SK-N-SH (cell line): ENCODE data around the gene LDAH. TPM values are rescaled to one million over a fixed set of nuclear protein-coding genes. Genes with fewer than 3 reads are reported as not detected.

Experiments
- CTCF ChIA-PET: fragments of 300-600, 350-600 bp; formaldehyde crosslinking; extraction: SDS; loops from one replicate; lab custom pipeline; 2021; lab: Yijun Ruan, JAX
- POLR2A ChIA-PET: fragments of 350-600 bp; sonication (Branson Sonifier 250); formaldehyde crosslinking; extraction: SDS; loops from one replicate; lab custom pipeline; 2020; ENCODE audit warnings: antibody characterized with exemption, inconsistent platforms; lab: Yijun Ruan, JAX
- DNase-seq: peaks from one replicate; pipeline ENCODE4 v3.0.0; 2012
- H2AFZ ChIP-seq: fragments of 200-600 bp; sonication (generic); 2 replicates; pipeline ENCODE4 v1.8.1; 2016; ENCODE audit warnings: antibody characterized with exemption, mild to moderate bottlenecking, low read depth
- H3F3A ChIP-seq: fragments of 200-600 bp; sonication (generic); replicated peaks from 2 replicates; pipeline ENCODE3; 2016; ENCODE audit warnings: antibody characterized with exemption, mild to moderate bottlenecking; ENCODE audit not compliant: insufficient read depth
- H3K27ac ChIP-seq, 2 experiments: fragments of 200-500 bp in 1 of 2; fragments of 200-600 bp in 1 of 2; sonication (Bioruptor generic) in 1 of 2; sonication (generic), shearing (Covaris generic) in 1 of 2; 2 replicates each; pipeline versions ENCODE4 v1.5.1 to v1.6.1; 2014 to 2016; ENCODE audit warnings: low read depth in 2 of 2, inconsistent platforms in 1 of 2, low read length in 1 of 2, mild to moderate bottlenecking in 1 of 2, mixed read lengths in 1 of 2
- H3K27me3 ChIP-seq: fragments of 200-600 bp; sonication (generic), shearing (Covaris generic); 2 replicates; pipeline ENCODE4 v1.6.1; 2016; ENCODE audit warnings: mixed run types; ENCODE audit not compliant: insufficient read depth
- H3K36me3 ChIP-seq, 2 experiments: fragments of 200-500 bp in 1 of 2; fragments of 200-600 bp in 1 of 2; sonication (Bioruptor generic) in 1 of 2; sonication (generic) in 1 of 2; replicated peaks in 1 of 2; 2 replicates each; pipeline versions ENCODE3 to v1.5.1; 2014 to 2016; ENCODE audit warnings: low read length in 1 of 2, mild to moderate bottlenecking in 1 of 2; ENCODE audit not compliant: insufficient read depth in 2 of 2, control insufficient read depth in 1 of 2
- H3K4me1 ChIP-seq, 2 experiments: fragments of 200-500 bp in 1 of 2; fragments of 200-600 bp in 1 of 2; sonication (Bioruptor generic) in 1 of 2; sonication (generic), shearing (Covaris generic) in 1 of 2; 2 replicates each; pipeline versions ENCODE4 v1.5.1 to v1.6.1; 2014 to 2016; ENCODE audit warnings: low read depth in 1 of 2, low read length in 1 of 2, mixed run types in 1 of 2; ENCODE audit not compliant: insufficient read depth in 2 of 2, control insufficient read depth in 1 of 2
- H3K4me2 ChIP-seq: fragments of 200-600 bp; sonication (generic), shearing (Covaris generic); 2 replicates; pipeline ENCODE4 v1.6.1; 2017; ENCODE audit warnings: mixed run types
- H3K4me3 ChIP-seq, 2 experiments: fragments of 200-500 bp in 1 of 2; fragments of 200-600 bp in 1 of 2; sonication (Bioruptor generic) in 1 of 2; sonication (generic), shearing (Covaris generic) in 1 of 2; 2 replicates each; pipeline versions ENCODE4 v1.5.1 to v1.8.1; 2014 to 2016; ENCODE audit warnings: low read depth in 2 of 2, inconsistent platforms in 1 of 2, low read length in 1 of 2, mild to moderate bottlenecking in 1 of 2, mixed read lengths in 1 of 2, moderate library complexity in 1 of 2
- H3K79me2 ChIP-seq: fragments of 200-600 bp; sonication (generic); 2 replicates; pipeline ENCODE4 v1.8.1; 2017; ENCODE audit warnings: mild to moderate bottlenecking; ENCODE audit not compliant: insufficient read depth
- H3K9ac ChIP-seq: fragments of 200-600 bp; sonication (generic); 2 replicates; pipeline ENCODE4 v1.6.1; 2017; ENCODE audit warnings: mixed run types
- H3K9me2 ChIP-seq: fragments of 200-600 bp; sonication (generic); 2 replicates; pipeline ENCODE4 v1.6.1; 2017; ENCODE audit warnings: mixed run types
- H3K9me3 ChIP-seq: fragments of 200-600 bp; sonication (generic); 2 replicates; pipeline ENCODE4 v1.6.1; 2017; ENCODE audit warnings: mixed run types, mild to moderate bottlenecking, moderate library complexity
- H4K20me1 ChIP-seq: fragments of 200-600 bp; sonication (generic); 2 replicates; pipeline ENCODE4 v1.6.1; 2017; ENCODE audit warnings: mild to moderate bottlenecking, mixed run types; ENCODE audit not compliant: insufficient read depth
- CHD2 ChIP-seq: fragments of 150-350 bp; IDR thresholded peaks from 2 replicates; pipeline ENCODE4 v1.6.1; 2018; ENCODE audit warnings: low read length; ENCODE audit not compliant: partially characterized antibody
- ELF1 ChIP-seq: IDR thresholded peaks from 2 replicates; pipeline ENCODE4 v1.4.0; 2012
- EZH2phosphoT487 ChIP-seq: fragments of 200-600 bp; sonication (generic); IDR thresholded peaks from 2 replicates; pipeline ENCODE4 v1.6.1; 2017; ENCODE audit warnings: low read depth, mixed run types, mild to moderate bottlenecking, antibody characterized with exemption, moderate library complexity, borderline replicate concordance
- FOSL2 ChIP-seq: IDR thresholded peaks from 2 replicates; pipeline ENCODE4 v1.4.0; 2012; ENCODE audit warnings: low read depth, mild to moderate bottlenecking, moderate library complexity, borderline replicate concordance
- FOXJ3 ChIP-seq: sonication (generic); formaldehyde crosslinking; IDR thresholded peaks from 2 replicates; pipeline ENCODE4 v1.5.1; 2020; ENCODE audit warnings: mild to moderate bottlenecking, missing genetic modification reagents
- FOXM1 ChIP-seq: IDR thresholded peaks from 2 replicates; pipeline ENCODE4 v1.4.0; 2012; ENCODE audit warnings: low read depth, mild to moderate bottlenecking
- GATA2 ChIP-seq: sonication (generic); formaldehyde crosslinking; IDR thresholded peaks from 2 replicates; pipeline ENCODE4 v1.5.0; 2020; ENCODE audit warnings: mild to moderate bottlenecking, missing genetic modification reagents
- IRF3 ChIP-seq: fragments of 150-350 bp; IDR thresholded peaks from 2 replicates; pipeline ENCODE4 v1.6.1; 2016; ENCODE audit warnings: mild to moderate bottlenecking, low read depth, low read length
- JUND ChIP-seq: IDR thresholded peaks from 2 replicates; pipeline ENCODE4 v1.4.0; 2012
- MAX ChIP-seq: IDR thresholded peaks from 2 replicates; pipeline ENCODE4 v1.4.0; 2012; ENCODE audit warnings: low read depth
- NFIC ChIP-seq: IDR thresholded peaks from 2 replicates; pipeline ENCODE4 v1.4.0; 2012; ENCODE audit warnings: borderline replicate concordance
- NRF1 ChIP-seq: IDR thresholded peaks from 2 replicates; pipeline ENCODE4 v1.6.1; 2012; ENCODE audit warnings: low read depth, mild to moderate bottlenecking, low read length
- PBX3 ChIP-seq: IDR thresholded peaks from 2 replicates; pipeline ENCODE4; 2012
- POLR2AphosphoS5 ChIP-seq: IDR thresholded peaks from 2 replicates; pipeline ENCODE4 v1.6.1; 2012; ENCODE audit warnings: low read depth, low read length
- RAD21 ChIP-seq: IDR thresholded peaks from 2 replicates; pipeline ENCODE4 v1.6.1; 2012; ENCODE audit warnings: mild to moderate bottlenecking, low read length
- RCOR1 ChIP-seq: fragments of 150-350 bp; IDR thresholded peaks from 2 replicates; pipeline ENCODE4 v1.6.1; 2017; ENCODE audit warnings: antibody characterized with exemption, low read length
- RFX5 ChIP-seq: IDR thresholded peaks from 2 replicates; pipeline ENCODE4 v1.6.1; 2012; ENCODE audit warnings: mild to moderate bottlenecking, improper control_type of control experiment, low read length
- SIN3A ChIP-seq: IDR thresholded peaks from 2 replicates; pipeline ENCODE4 v1.6.1; 2012; ENCODE audit warnings: low read depth, mild to moderate bottlenecking, low read length, moderate library complexity, borderline replicate concordance
- TAF1 ChIP-seq: IDR thresholded peaks from 2 replicates; pipeline ENCODE4 v1.6.1; 2012; ENCODE audit warnings: low read depth, mild to moderate bottlenecking, low read length, moderate library complexity, borderline replicate concordance
- TCF12 ChIP-seq: IDR thresholded peaks from 2 replicates; pipeline ENCODE4 v1.4.0; 2012
- TEAD4 ChIP-seq: IDR thresholded peaks from 2 replicates; pipeline ENCODE4 v1.4.0; 2012; ENCODE audit warnings: mild to moderate bottlenecking, borderline replicate concordance; ENCODE audit not compliant: insufficient read depth
- USF2 ChIP-seq: fragments of 150-350 bp; IDR thresholded peaks from 2 replicates; pipeline ENCODE4 v1.6.1; 2017; ENCODE audit warnings: antibody characterized with exemption, low read length, low read depth, borderline replicate concordance
- YY1 ChIP-seq: IDR thresholded peaks from 2 replicates; pipeline ENCODE4 v1.4.0; 2012; ENCODE audit warnings: low read depth, mild to moderate bottlenecking
- ZBTB33 ChIP-seq: IDR thresholded peaks from 2 replicates; pipeline ENCODE4 v1.4.0; 2012; ENCODE audit warnings: low read depth, borderline replicate concordance
- WGBS: methylation state at CpG from one replicate; pipeline ENCODE4 v1.1.6; 2017; ENCODE audit warnings: low lambda C conversion rate; 5-methylcytosine and 5-hydroxymethylcytosine counted together
- polyA plus RNA-seq, 3 experiments: library from polyadenylated mRNA; depleted of rRNA; stranded (reverse); fragments of >200 nt; gene quantifications; 2 replicates each; pipeline ENCODE4 v1.2.3, GENCODE V29; 2012

LDAH gene
- polyA plus RNA-seq (2012; rRNA removed): 12.7 and 13.9 TPM in 2 replicates
- polyA plus RNA-seq (2012; cell fraction: cytosol; rRNA removed): 16.1 and 17.2 TPM in 2 replicates
- polyA plus RNA-seq (2012; cell fraction: nucleus; rRNA removed): 7.1 and 15.9 TPM in 2 replicates

- Histone ChIP-seq H2AFZ (peak within 1 kb of the TSS; percentile 100), H3K79me2 (peaks cover 37% of the 10 kb centered on the region), H3K4me1 (no peaks in the 10 kb centered on the region), H3K9ac (peak within 1 kb of the TSS; percentile 91), H3F3A (peaks cover 10% of the 10 kb centered on the region), H3K9me3 (no peaks in the 10 kb centered on the region), H4K20me1 (no peaks in the 10 kb centered on the region), H3K27ac (peak within 1 kb of the TSS; percentile 91 to 95), H3K27me3 (no peaks in the 10 kb centered on the region), H3K36me3 (peaks cover 2 to 3% of the 10 kb centered on the region in 2 experiments), H3K4me3 (peak within 1 kb of the TSS; percentile 94 to 100), H3K4me2 (peak within 1 kb of the TSS; percentile 82), H3K9me2 (no peaks in the 10 kb centered on the region)
- WGBS: 2% methylated on average over 40 of the region's 46 CpGs
- ChIA-PET POLR2A (interaction anchor here (0.8 to 1.7 kb wide), 10 partner anchors 12 to 462 kb away, joined by 3 to 6 read pairs (median 4); partner anchors contain the start of gene HS1BP3), CTCF (interaction anchor here (0.7 to 2.4 kb wide), 11 partner anchors 24 to 171 kb away, joined by 3 to 15 read pairs (median 4); partner anchors contain the start of genes GDF7 and HS1BP3)
- peak; percentile 98 for DNase-seq
- TF ChIP-seq TCF12 (peak; percentile 51; the same call in 1 of the 2 replicates), CHD2 (peak; percentile 92), GATA2 (CRISPR knock-in tag) (peak; percentile 3; the same call in 1 of the 2 replicates), TAF1 (peak; percentile 93), NRF1 (no peak), ZBTB33 (peak; percentile 54; the same call in 1 of the 2 replicates), NFIC (peak; percentile 71), RAD21 (peak; percentile 17), MAX (peak; percentile 97), POLR2AphosphoS5 (peak; percentile 97), IRF3 (no peak), FOSL2 (no peak), EZH2phosphoT487 (no peak), USF2 (peak; percentile 77), SIN3A (peak; percentile 87; the same call in 1 of the 2 replicates), ELF1 (peak; percentile 99), TEAD4 (no peak), JUND (no peak; the same call in 1 of the 2 replicates), FOXM1 (no peak), FOXJ3 (CRISPR knock-in tag) (peak; percentile 15; the same call in 1 of the 2 replicates), PBX3 (0 out of 2 replicates have a peak, but pooled peaks have one; percentile 37), RCOR1 (peak; percentile 52; the same call in 1 of the 2 replicates), YY1 (peak; percentile 76), RFX5 (0 out of 2 replicates have a peak, but pooled peaks have one; percentile 10)
Measured at GRCh38 chr2:20822535-20823490, at the start of gene LDAH. Gene LDAH, minus strand, starts transcription at chr2:20823101. Its CDS starts 21,638 bp downstream, at chr2:20801463.
